Measurements from ENCODE around the gene ICOSLG.
"Not testable (repeated sequence)": the region's sequence is repeated elsewhere in the genome, so short reads cannot be mapped to it uniquely, and the experiment has no call there.

Gene ICOSLG

DNA sequence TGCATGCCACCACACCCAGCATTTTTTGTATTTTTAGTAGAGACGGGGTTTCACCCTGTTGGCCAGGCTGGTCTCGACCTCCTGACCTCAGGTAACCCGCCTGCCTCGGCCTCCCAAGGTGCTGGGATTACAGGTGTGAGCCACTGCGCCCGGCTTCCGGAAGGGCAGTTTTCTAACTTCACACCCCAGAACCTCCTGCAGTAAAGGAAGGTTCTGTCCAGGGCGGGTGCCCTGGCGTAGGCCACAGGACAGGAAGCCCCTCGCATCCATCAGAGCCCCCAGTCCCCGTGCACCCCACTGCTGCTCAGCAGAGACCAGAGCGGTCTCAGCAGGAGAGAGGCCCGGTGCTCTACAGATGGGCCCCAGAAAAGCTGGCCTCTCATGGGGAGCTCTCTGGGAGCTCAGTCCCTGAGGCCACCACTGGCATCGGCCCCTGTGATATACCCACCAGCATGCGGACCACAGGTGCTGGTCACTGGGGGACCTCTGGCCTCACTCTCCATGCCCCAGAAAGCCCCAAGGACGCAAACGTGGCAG, 25.1 kb upstream of the ICOSLG start:
- DNase-seq (ENCODE audit: low spot score): no peak

DNA sequence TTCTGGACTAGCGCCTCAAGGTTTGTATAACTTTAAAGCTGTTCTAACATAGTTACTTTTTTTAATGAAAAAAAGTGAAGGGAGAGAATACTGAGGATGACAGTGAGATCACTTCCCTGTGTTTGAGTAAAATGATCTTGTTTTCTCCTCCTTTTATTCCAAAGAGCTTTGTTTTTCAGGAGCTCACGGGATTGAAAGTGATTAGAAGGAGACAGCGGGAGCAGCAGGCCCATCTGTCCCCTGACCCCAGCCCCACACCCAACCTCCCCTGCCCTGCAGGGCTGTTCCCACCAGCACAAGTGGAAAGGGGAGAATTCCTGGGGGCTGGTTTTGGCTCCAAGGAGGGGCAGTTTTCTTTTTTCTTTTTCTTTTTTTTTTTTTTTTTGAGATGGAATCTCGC, 23.0 kb upstream of the ICOSLG start:
- DNase-seq (ENCODE audit: low spot score): no peak

DNA sequence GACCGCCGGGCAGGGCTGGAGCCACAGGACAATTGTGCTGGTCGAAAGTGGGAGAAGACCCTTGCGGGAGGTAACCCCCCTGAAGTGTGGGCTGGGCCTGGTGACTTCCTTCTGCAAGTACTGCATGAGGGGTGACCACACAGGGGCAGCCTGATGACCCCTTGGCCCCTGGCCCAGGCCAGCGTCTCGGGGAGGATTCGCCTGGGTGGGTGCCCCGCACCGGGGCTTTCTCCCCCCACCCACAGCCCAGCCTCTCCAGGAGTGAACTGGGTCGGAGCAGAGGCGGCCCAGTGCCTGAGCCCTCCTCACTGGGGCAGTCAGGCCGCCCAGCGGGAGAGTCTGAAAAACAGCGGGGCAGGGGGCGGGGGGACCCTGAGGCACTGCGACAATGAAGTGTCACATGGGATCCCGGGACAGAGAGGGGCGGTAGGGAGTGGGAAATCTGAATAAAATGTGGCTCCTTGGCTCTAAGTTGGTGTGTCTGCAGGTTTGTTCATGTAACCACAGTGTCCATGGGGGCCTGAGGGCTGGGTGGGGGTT, 22.5 kb upstream of the ICOSLG start:
- no peak for DNase-seq (ENCODE audit: low spot score)

GRCh38 chr21:44262338-44263056, 21.8 kb upstream of the ICOSLG start:
- DNase-seq (ENCODE audit: low spot score): no peak

DNA sequence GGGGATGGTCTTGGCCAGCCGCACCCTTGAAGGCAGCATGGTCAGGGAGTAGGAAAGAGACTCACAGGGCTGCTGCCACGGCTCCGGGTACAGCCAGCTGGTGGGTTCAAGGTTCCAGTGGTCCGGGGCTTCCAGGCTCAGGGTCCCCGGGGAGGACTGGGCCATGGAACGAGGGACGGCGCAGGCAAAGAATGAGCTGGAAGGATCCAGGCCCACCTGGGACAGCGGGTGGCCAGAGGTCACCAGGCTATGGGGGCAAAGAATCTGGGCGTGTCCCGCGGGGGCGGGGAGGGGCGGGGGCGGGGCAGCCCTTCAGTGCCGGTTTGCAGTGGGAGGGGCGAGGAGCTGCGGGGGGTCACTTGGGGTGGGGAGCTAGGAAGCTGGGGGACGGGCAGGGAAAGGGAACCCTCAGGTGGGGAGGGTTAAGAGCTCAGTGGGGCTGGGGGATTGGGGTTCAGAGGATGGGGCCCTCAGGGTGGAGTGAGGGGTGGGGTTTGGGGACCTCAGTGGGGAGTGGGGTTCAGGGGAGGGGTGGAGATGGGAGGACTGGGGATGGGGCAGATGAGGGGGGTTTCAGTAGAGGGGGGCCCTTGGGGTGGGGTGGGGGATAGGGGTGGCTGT, 21.0 kb upstream of the ICOSLG start, which contains the start of gene DNMT3L:
Gene DNMT3L (minus strand): TSS at position 223 of the 621 bp plus-strand sequence. CDS start 638 bp downstream, outside the sequence.
- no peak for DNase-seq (ENCODE audit: low spot score)

- DNase-seq (ENCODE audit: low spot score): no peak
Observed at GRCh38 chr21:44260791-44261631, 20.3 kb upstream of the ICOSLG start.

- DNase-seq (ENCODE audit: low spot score): no peak
Observed at GRCh38 chr21:44260066-44260465, 19.3 kb upstream of the ICOSLG start.

DNA sequence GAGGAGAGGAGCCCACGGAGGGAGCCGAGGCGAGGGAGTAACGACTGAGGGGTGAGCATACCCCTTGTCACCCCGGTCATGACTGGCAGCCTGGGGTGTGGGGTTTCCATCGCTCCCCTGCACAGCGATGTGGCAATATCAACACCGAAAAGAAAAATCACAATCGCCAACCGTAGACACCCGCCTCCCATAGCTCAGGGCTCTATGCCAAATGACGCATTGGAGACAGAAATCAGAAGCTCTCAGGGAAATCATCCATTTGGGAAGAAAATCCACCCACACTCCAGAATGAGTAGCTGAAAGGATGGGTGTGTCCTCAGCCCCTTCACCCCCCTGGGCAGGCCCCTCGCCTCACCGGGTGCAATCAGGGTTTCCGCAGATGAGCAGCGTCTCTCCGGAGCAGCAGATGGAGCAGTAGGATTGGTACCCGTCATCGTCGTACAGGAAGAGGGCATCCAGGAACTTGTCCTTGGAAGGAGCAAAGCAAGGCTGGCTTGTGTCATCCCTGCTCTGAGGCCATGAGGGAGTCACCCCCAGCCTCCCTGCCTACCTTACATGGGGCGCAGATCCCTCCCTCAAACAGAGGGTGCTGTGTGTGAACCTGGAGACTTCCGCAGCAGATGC, 18.5 kb upstream of the ICOSLG start:
- no peak for DNase-seq (ENCODE audit: low spot score)

DNA sequence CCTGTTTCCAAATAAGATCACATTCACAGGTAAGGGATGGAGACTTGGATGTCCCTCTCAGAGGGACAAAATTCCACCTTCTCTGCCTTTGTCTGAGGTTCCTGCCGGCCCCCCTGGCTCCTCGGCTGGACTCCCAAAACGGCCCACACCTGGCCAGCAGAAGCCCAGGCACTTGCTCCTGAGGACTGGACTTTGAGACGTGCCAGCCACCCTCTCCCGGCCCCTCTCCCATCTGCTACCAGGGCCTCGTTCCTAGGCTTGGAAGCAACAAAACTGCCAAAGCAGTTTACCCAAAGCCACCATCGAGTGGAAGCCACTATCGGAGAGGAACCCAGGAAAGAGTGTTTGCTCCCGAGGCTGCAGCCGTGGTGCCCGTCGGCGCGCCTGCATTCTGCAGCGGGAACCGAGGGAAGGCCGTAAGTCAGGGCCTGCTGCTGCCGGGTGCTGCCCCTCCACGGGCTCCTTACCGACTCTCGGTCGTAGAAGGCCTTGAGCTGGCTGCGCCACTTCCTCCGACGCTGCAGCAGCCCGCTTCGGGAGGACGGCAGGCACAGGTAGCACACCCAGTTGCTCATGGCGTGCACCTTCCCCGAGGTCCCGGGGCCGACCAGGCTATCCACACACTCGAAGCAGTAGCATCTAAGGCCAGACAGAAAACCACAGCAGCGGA, 17.4 kb upstream of the ICOSLG start:
- DNase-seq (ENCODE audit: low spot score): no peak

DNA sequence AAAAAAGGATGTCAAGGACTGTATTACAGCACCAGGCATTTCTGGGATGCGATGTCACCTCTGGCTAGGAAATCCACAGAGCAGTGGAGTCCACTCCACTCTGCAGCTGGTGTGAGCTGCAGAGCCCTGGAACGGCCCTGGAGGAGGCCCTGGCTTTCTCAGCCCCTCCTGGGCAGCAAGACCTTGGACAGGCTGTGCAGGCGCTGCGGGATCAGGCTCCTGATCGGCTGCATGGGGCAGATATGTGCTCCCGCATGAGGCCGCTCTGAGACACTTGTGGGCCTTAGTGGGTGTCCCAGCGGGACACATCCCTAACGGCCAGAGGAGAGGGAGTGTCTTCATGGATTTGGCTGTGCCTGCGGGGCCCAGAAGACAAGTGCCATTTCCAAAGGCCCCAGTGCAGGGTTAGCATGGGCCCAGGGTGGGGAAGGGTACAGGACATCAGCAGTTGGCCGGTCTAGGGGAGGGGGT, 14.8 kb upstream of the ICOSLG start:
- DNase-seq (ENCODE audit: low spot score): no peak

GRCh38 chr21:44253832-44254710, 13.3 kb upstream of the ICOSLG start:
- DNase-seq (ENCODE audit: low spot score): no peak

DNA sequence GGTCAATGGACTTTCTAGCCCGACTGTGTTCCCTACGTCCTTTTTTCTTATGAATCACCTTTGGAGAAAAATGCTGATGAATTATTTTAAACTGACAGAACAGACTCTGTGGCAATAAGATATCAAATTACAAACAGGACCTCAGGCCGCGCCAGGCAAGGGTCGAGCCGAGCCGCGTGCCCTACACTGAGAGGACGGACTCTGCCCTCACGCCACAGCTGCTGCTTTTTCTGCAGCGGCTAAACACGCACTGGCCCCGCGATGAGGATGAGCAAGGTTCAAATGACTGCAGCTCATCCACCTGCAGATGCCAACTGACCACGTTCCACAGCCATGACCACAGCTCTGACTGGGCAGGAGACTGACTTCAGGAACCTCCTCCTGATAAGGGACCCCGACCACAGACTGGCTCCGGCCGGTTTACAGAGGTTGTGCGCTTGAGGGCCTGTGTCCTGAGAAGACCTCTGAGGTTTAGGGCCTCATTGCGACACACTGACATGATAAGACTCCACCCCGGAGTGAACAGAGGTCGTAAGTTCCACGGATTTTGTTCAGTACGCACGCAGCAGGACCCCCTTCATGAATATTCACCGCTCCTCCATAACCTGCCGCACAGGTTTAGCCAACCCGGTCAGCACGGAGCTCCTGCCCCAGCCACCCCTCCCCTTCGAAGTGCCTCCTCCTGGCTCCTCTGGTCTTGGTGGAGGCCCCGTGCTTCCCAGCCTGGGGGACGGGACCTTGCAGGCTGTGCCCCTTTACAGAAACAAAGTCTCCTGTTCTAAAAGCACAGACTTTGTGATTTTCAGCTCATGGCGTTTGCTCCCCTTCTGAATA, 8.7 kb upstream of the ICOSLG start:
- DNase-seq (ENCODE audit: low spot score): not testable (repeated sequence)

DNA sequence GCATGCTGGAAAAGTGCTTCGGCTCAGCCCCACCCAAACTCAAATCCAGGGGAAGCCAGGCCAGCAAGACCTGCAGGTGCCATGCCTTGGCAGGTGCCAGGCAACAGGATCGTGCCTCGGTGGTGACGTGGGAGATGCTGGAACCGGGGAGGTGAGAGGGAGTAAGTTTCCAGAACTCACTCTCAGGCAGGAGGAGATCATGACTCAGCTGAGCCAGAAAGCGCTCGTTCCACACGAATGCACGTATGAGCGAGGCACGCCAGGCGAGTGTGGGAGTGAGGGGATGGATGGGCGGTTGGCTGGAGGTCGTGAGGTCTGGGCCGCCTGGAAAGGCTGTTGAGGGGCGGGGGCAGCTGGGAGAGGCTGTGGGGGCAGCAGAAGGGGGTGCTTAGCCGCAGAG, 7.2 kb upstream of the ICOSLG start:
- not testable (repeated sequence) for DNase-seq (ENCODE audit: low spot score)

DNA sequence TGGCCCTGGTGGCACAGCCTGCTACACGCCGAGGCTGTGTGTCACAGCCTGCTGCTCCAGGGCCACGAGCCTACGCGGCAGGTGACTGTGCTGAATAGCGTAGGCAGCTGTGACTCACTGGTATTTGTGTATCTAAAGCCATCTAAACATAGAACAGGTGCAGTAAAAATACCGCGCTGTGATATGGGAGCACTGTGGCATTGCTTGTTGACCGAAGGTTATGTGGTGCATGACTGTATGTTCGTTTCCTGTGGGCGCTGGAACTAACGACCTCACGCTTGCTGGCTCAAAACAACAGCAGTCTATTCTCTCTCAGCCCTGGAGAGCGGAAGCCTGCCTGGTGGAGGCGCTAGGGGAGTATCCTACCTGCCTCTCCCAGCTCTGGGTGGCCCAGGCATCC, 3.2 kb upstream of the ICOSLG start:
- DNase-seq (ENCODE audit: low spot score): not testable (repeated sequence)

DNA sequence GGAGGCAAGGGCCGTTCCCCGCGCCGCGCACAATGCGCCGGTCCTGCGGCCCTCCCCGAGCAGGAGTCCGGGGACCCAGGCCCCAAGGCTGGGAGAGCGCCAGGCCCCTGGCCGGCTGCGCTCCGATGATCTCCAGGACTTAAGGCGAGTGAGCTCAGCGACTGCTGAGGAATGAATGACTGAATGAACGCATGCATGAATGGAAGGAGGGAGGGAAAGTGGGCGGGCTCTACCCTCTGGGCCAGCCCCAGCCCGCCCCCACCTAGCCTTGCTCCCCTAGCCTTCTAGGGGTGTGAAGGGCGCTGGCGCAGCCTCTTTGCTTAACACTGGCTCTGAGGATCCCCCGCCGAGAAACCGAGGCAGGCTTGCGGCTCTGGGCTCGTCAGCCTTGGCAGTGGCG, 538 bp upstream of the ICOSLG start:
- DNase-seq (ENCODE audit: low spot score): not testable (repeated sequence)

- DNase-seq (ENCODE audit: low spot score): not testable (repeated sequence)
Observed at GRCh38 chr21:44240353-44240752, 390 bp downstream of the ICOSLG start.

DNA sequence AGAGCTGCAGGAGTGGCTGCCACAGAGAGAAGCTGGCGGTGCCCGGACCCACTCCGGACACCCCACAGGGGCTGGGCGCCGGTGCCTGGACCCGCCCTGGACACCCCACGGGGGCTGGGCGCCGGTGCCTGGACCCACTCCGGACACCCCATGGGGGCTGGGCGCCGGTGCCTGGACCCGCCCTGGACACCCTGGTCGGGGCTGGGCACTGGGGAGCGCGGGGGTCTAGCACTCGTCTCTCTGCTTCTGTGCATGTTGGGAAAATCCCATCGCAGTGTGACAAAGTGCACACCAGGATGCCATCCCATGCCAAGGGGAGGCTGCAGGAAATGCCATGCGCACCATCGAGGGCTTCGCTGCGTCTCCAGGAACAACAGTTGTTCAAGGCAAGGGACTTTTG, 11.2 kb downstream of the ICOSLG start:
- DNase-seq (ENCODE audit: low spot score): not testable (repeated sequence)

GRCh38 chr21:44228109-44228508, 12.6 kb downstream of the ICOSLG start:
- not testable (repeated sequence) for DNase-seq (ENCODE audit: low spot score)

DNA sequence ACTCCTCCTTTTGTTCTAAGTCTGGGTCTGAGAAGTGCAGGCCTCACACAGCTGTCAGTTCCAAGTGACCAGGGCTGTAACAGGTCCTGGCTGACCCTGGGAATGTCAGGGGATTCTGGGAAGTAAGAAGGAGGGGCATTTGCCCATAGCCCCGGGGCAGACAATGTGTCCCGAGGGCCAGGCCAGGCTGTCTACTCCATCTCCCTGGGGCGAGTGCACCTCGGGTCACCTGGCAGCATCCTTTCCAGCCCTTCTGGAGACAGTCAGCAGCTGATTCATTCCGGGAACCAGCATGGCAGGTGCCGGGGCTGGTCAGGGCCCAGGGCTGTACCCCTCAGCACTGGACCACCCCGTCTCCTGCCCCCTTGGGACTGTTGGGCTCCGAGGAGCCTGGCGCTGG, 13.1 kb downstream of the ICOSLG start:
- not testable (repeated sequence) for DNase-seq (ENCODE audit: low spot score)

Data from cerebellar cortex (tissue), 1 donor.